Measurements from ENCODE around the gene LCE1E. TPM values are rescaled to one million over a fixed set of nuclear protein-coding genes. Genes with fewer than 3 reads are reported as not detected.

The LCE1E gene
- total and polyA plus RNA-seq, 10 of the 15 experiments (the other 5 are each of a cell fraction or from before 2014, with no cell fraction given): 0.33 to 8.2 (median 1.3) TPM; not detected in 1

GRCh38 chr1:152801333-152801732 lies 15.3 kb downstream of the LCE1E start:
- intact Hi-C loops (cut with micrococcal nuclease; ENCODE audit: unreplicated experiment) (no loop called here), in situ Hi-C loops (cut with MboI) (no loop called here)
- BruUV-seq (replicated peaks): no TSS peak
- CTCF ChIA-PET: interaction anchor here (0.9 kb wide), 1 partner anchor 69 kb away, joined by 3 read pairs; no protein-coding TSS in a partner anchor
- H3K27me3 ChIP-seq (replicated peaks in 1 of 2; ENCODE audit: control insufficient read depth in 2 of 2, insufficient read depth in 2 of 2, low read length in 1 of 2): no peaks in the 10 kb centered on the region
- no peaks in the 10 kb centered on the region for H3K36me3 ChIP-seq (ENCODE audit: control insufficient read depth in 2 of 2, insufficient read depth in 2 of 2, low read length in 1 of 2)
- H3K4me3 ChIP-seq: no peak overlapping the region
- WGBS (ENCODE audit: insufficient coverage, insufficient replicate concordance, low lambda C conversion rate, missing lambda C conversion rate): 0% methylated on average over 1 of the region's 1 CpG
- no peak overlapping the region for H2AFZ ChIP-seq (ENCODE audit: control insufficient read depth, low read depth, low read length)
- SMC1A ChIA-PET (ENCODE audit: uncharacterized antibody, unreplicated experiment): no interaction called here
- no peak overlapping the region for H3K4me2 ChIP-seq (ENCODE audit: control insufficient read depth, insufficient read depth)
- no peaks in the 10 kb centered on the region for H3K4me1 ChIP-seq (ENCODE audit: control insufficient read depth, insufficient read depth, low read length)
- POLR2A ChIA-PET: no interaction called here
- no peak overlapping the region for H3K27ac ChIP-seq (ENCODE audit: control insufficient read depth, insufficient read depth)
- RAD21 ChIA-PET (ENCODE audit: unreplicated experiment): interaction anchor here (1.1 kb wide), 1 partner anchor 14 kb away, joined by 3 read pairs; no protein-coding TSS in a partner anchor
- no peaks in the 10 kb centered on the region for H4K20me1 ChIP-seq (ENCODE audit: control insufficient read depth, insufficient read depth)
- TF ChIP-seq ZBTB4 (CRISPR knock-in tag; IDR thresholded peaks at IDR 0.05): no peak
- no peak for TF ChIP-seq HSF1 (IDR thresholded peaks at IDR 0.05; ENCODE audit: low read depth, low read length)
- TF ChIP-seq ZBTB11 (CRISPR knock-in tag; IDR thresholded peaks at IDR 0.05): no peak
- no peak for TF ChIP-seq RELA (IDR thresholded peaks at IDR 0.05; ENCODE audit: borderline replicate concordance, partially characterized antibody)
- no peak for TF ChIP-seq HCFC1 (IDR thresholded peaks at IDR 0.05; ENCODE audit: low read length)
- TF ChIP-seq EED (IDR thresholded peaks at IDR 0.05; ENCODE audit: low read depth): no peak
- no peak for TF ChIP-seq NR2F1 (conservative IDR thresholded peaks at IDR 0.05)
- no peak for TF ChIP-seq DPF2 (IDR thresholded peaks at IDR 0.05)
- TF ChIP-seq ZBED1 (IDR thresholded peaks at IDR 0.05; ENCODE audit: borderline replicate concordance): no peak
- no peak for TF ChIP-seq RAD51 (IDR thresholded peaks at IDR 0.05)
- TF ChIP-seq JUNB (IDR thresholded peaks at IDR 0.05): no peak
- TF ChIP-seq RAD21 (IDR thresholded peaks at IDR 0.05; ENCODE audit: insufficient read depth, low read depth, low read length): no peak
- TF ChIP-seq NFYB (IDR thresholded peaks at IDR 0.05; ENCODE audit: insufficient read depth, low read depth, low read length): no peak
- no peak for TF ChIP-seq SMARCA5 (IDR thresholded peaks at IDR 0.05)
- TF ChIP-seq POU2F2 (IDR thresholded peaks at IDR 0.05; ENCODE audit: borderline replicate concordance, low read depth, low read length): no peak
- no peak for TF ChIP-seq ZNF384 (IDR thresholded peaks at IDR 0.05; ENCODE audit: borderline replicate concordance, low read depth, low read length)
- no peak for TF ChIP-seq RUNX3 (IDR thresholded peaks at IDR 0.05; ENCODE audit: low read length)
- no peaks in the 10 kb centered on the region for H3K79me2 ChIP-seq (ENCODE audit: control insufficient read depth, insufficient read depth, low read length)
- H3K9me3 ChIP-seq (replicated peaks; ENCODE audit: control insufficient read depth, insufficient read depth, low read length): no peaks in the 10 kb centered on the region
- H3K9ac ChIP-seq (ENCODE audit: control insufficient read depth, insufficient read depth, low read length): no peak overlapping the region
- ATAC-seq (no peak), FAIRE-seq (no peak), DNase-seq (ENCODE audit: low read depth, low spot score) (no peak)
